ENCODE results near the gene FLYWCH1.

GRCh38 chr16:2966043-2966807, 54.5 kb downstream of the FLYWCH1 start:
- TF ChIP-seq CTCF (IDR thresholded peaks at IDR 0.05; ENCODE audit: low read depth, low read length, missing input control) (no peak), REST (IDR thresholded peaks at IDR 0.05) (no peak), JUND (IDR thresholded peaks at IDR 0.05) (no peak), RAD21 (IDR thresholded peaks at IDR 0.05) (no peak), YY1 (IDR thresholded peaks at IDR 0.05) (no peak), SP1 (IDR thresholded peaks at IDR 0.05) (no peak), TAF1 (conservative IDR thresholded peaks at IDR 0.05) (no peak), HNF4A (conservative IDR thresholded peaks at IDR 0.05) (no peak), EGR1 (IDR thresholded peaks at IDR 0.05; ENCODE audit: low read depth in 2 of 2) (no peak), GABPA (IDR thresholded peaks at IDR 0.05 in 1 of 2, conservative IDR thresholded peaks at IDR 0.05 in 1 of 2) (no peak), MAX (IDR thresholded peaks at IDR 0.05) (no peak), ZBTB33 (IDR thresholded peaks at IDR 0.05) (no peak), FOXA1 (IDR thresholded peaks at IDR 0.05) (no peak), ATF3 (IDR thresholded peaks at IDR 0.05) (no peak)

Measured in liver (tissue), 3 donors.